K562 (cell line): Measurements from ENCODE around the gene DSC2. TPM values are rescaled to one million over a fixed set of nuclear protein-coding genes. Genes with fewer than 3 reads are reported as not detected.

Source experiments
- ATAC-seq: fragments of 200-7000 bp; cut with Tn5 transposase; 3 replicates; pipeline ENCODE4 v1.9.1; 2020; ENCODE audit warnings: moderate library complexity
- BruUV-seq: library from RNA; stranded (reverse); fragments of 400-500 nt; replicated peaks from 2 replicates; lab custom pipeline; 2021; lab: Mats Ljungman, UMichigan
- CTCF ChIA-PET: fragments of 300-600 bp; formaldehyde crosslinking; extraction: SDS; loops from one replicate; lab custom pipeline; 2021; ENCODE audit warnings: low intra/inter-chr PET ratio; lab: Yijun Ruan, JAX
- POLR2A ChIA-PET: fragments of 300-600, 350-650 bp; sonication (Branson Sonifier 250); formaldehyde crosslinking; extraction: SDS; loops from one replicate; lab custom pipeline; 2021; ENCODE audit warnings: antibody characterized with exemption, inconsistent platforms; lab: Yijun Ruan, JAX
- DNase-seq, 4 experiments: peaks; one replicate each; pipeline versions ENCODE4 v3.0.0 to v3.0.0-alpha.2; 2011 to 2018; ENCODE audit warnings: low spot score in 3 of 4, mixed read lengths in 3 of 4; ENCODE audit errors: extremely low read depth in 1 of 4
- FAIRE-seq: peaks from 2 replicates; lab custom pipeline; 2011; peaks lifted over from hg19 to GRCh38; lab: Jason Lieb, UNC
- H2AFZ ChIP-seq: 2 replicates; pipeline ENCODE4 v1.6.0; 2011; ENCODE audit warnings: low read depth, low read length, control low read depth, inconsistent platforms
- H3K27ac ChIP-seq: fragments of 200-600 bp; 3 replicates; pipeline ENCODE4 v1.8.0; 2011; ENCODE audit warnings: low read depth, mild to moderate bottlenecking, control low read depth, inconsistent platforms, low read length, moderate library complexity, mixed read lengths; ENCODE audit errors: extremely low read depth
- H3K27me3 ChIP-seq, 2 experiments: fragments of 300-600 bp in 1 of 2; 2 replicates in 1 of 2; 3 replicates in 1 of 2; pipeline versions ENCODE4 v1.6.0 to v1.8.0; 2011; ENCODE audit warnings: inconsistent platforms in 2 of 2, low read length in 2 of 2, mild to moderate bottlenecking in 1 of 2, mixed read lengths in 1 of 2, moderate library complexity in 1 of 2; ENCODE audit not compliant: control insufficient read depth in 2 of 2, insufficient read depth in 2 of 2
- H3K36me3 ChIP-seq: fragments of 300-600 bp; 3 replicates; pipeline ENCODE4 v1.8.0; 2011; ENCODE audit warnings: mild to moderate bottlenecking, low read length, inconsistent platforms; ENCODE audit not compliant: control insufficient read depth, insufficient read depth
- H3K4me1 ChIP-seq, 2 experiments: fragments of 200-600 bp in 1 of 2; replicated peaks in 1 of 2; 2 replicates in 1 of 2; 3 replicates in 1 of 2; pipeline versions ENCODE4 v1.5.1 to v1.8.0; 2011; ENCODE audit warnings: inconsistent platforms in 2 of 2, low read length in 2 of 2, mild to moderate bottlenecking in 1 of 2, mixed read lengths in 1 of 2, moderate library complexity in 1 of 2; ENCODE audit not compliant: control insufficient read depth in 2 of 2, insufficient read depth in 2 of 2
- H3K4me2 ChIP-seq: 2 replicates; pipeline ENCODE4 v1.6.1; 2011; ENCODE audit warnings: low read length, control low read depth, inconsistent platforms, mixed read lengths; ENCODE audit not compliant: insufficient read depth
- H3K4me3 ChIP-seq: fragments of 200-600 bp; sonication (generic), shearing (Covaris generic); 2 replicates; pipeline ENCODE4 v1.5.1; 2016; ENCODE audit warnings: control low read depth, inconsistent platforms
- H3K79me2 ChIP-seq: fragments of 200-600 bp; 3 replicates; pipeline ENCODE4 v1.8.0; 2011; ENCODE audit warnings: low read length, inconsistent platforms; ENCODE audit not compliant: control insufficient read depth, insufficient read depth
- H3K9ac ChIP-seq, 2 experiments: 2 replicates each; pipeline versions ENCODE4 v1.6.0 to v1.6.1; 2011; ENCODE audit warnings: low read depth in 2 of 2, low read length in 2 of 2, control low read depth in 1 of 2, inconsistent platforms in 1 of 2, mild to moderate bottlenecking in 1 of 2, mixed read lengths in 1 of 2; ENCODE audit not compliant: insufficient read depth in 1 of 2
- H3K9me1 ChIP-seq: one replicate; pipeline ENCODE4 v1.6.0; 2011; ENCODE audit warnings: inconsistent platforms, mild to moderate bottlenecking, low read length, moderate library complexity; ENCODE audit not compliant: control insufficient read depth, insufficient read depth
- H3K9me3 ChIP-seq: replicated peaks from 2 replicates; pipeline ENCODE4 v1.5.1; 2011; ENCODE audit warnings: low read depth, low read length, inconsistent platforms; ENCODE audit not compliant: control insufficient read depth, insufficient read depth
- H4K20me1 ChIP-seq: replicated peaks from 2 replicates; pipeline ENCODE4 v1.6.1; 2011; ENCODE audit warnings: low read length, inconsistent platforms, mixed read lengths; ENCODE audit not compliant: control insufficient read depth, insufficient read depth
- BACH1 ChIP-seq: fragments of 200-800 bp; sonication (Bioruptor generic); IDR thresholded peaks from 2 replicates; pipeline ENCODE4 v1.6.1; 2016; ENCODE audit warnings: missing genetic modification characterization, missing compliant biosample characterization
- CBX5 ChIP-seq: IDR thresholded peaks from 2 replicates; pipeline ENCODE4 v1.6.1; 2014; ENCODE audit warnings: low read depth, borderline replicate concordance
- CEBPB ChIP-seq: fragments of 450-650 bp; IDR thresholded peaks from 2 replicates; pipeline ENCODE4 v1.6.1; 2016; ENCODE audit warnings: missing genetic modification characterization, missing compliant biosample characterization
- FOSL1 ChIP-seq: fragments of 200-800 bp; sonication (Bioruptor generic); conservative IDR thresholded peaks from 2 replicates; pipeline ENCODE4 v1.6.1; 2016; ENCODE audit warnings: missing genetic modification characterization, missing compliant biosample characterization
- KDM2B ChIP-seq: fragments of 250-450 bp; sonication (Bioruptor Pico); IDR thresholded peaks from 2 replicates; pipeline ENCODE4 v1.8.0; 2021; ENCODE audit warnings: mild to moderate bottlenecking, moderate library complexity
- PHF8 ChIP-seq: fragments of 200-600 bp; sonication (generic); IDR thresholded peaks from 2 replicates; pipeline ENCODE4 v1.6.1; 2012; ENCODE audit warnings: mixed run types, mild to moderate bottlenecking, inconsistent platforms, low read length, moderate library complexity, borderline replicate concordance
- SMAD3 ChIP-seq: fragments of 450-650 bp; formaldehyde crosslinking; conservative IDR thresholded peaks from 2 replicates; pipeline ENCODE4 v1.4.0; 2020; ENCODE audit warnings: mild to moderate bottlenecking
- SNIP1 ChIP-seq: fragments of 450-650 bp; IDR thresholded peaks from 2 replicates; pipeline ENCODE4 v1.7.1; 2017; ENCODE audit warnings: low read depth, mild to moderate bottlenecking
- TAF1 ChIP-seq: IDR thresholded peaks from 2 replicates; pipeline ENCODE4 v1.6.1; 2011; ENCODE audit warnings: mild to moderate bottlenecking, low read length, moderate library complexity; ENCODE audit not compliant: insufficient read depth, control insufficient read depth, severe bottlenecking; ENCODE audit errors: extremely low read depth
- TRIM24 ChIP-seq, 2 experiments: fragments of 450-650 bp; IDR thresholded peaks; 2 replicates each; pipeline ENCODE4 v1.6.1; 2016
- ZNF561 ChIP-seq: fragments of 450-650 bp; formaldehyde crosslinking; conservative IDR thresholded peaks from 2 replicates; pipeline ENCODE4 v1.4.0; 2020; ENCODE audit warnings: mild to moderate bottlenecking, moderate library complexity
- ZNF699 ChIP-seq: fragments of 250-450 bp; sonication (Bioruptor Pico); IDR thresholded peaks from 2 replicates; pipeline ENCODE4 v1.8.0; 2021; ENCODE audit warnings: mild to moderate bottlenecking, moderate library complexity; ENCODE audit not compliant: insufficient replicate concordance
- ZNF780A ChIP-seq: fragments of 250-450 bp; sonication (Bioruptor Pico); IDR thresholded peaks from 2 replicates; pipeline ENCODE4 v1.5.0; 2021; ENCODE audit warnings: mild to moderate bottlenecking
- WGBS: fragments of 100-300 bp; shearing (Covaris generic); methylation state at CpG from one replicate; pipeline ENCODE4 v1.1.6; 2016; ENCODE audit warnings: low coverage, mixed read lengths; ENCODE audit not compliant: insufficient coverage; ENCODE audit errors: missing lambda C conversion rate; 5-methylcytosine and 5-hydroxymethylcytosine counted together
- in situ Hi-C: fragments of 300-500 bp; cut with MboI; formaldehyde crosslinking; loops from 4 replicates; pipeline ENCODE4 v1.15.0; 2018; ENCODE audit warnings: inconsistent platforms, mixed read lengths
- intact Hi-C: fragments of 100-400 bp; cut with micrococcal nuclease; formaldehyde crosslinking; loops from 2 replicates; pipeline ENCODE4 v1.14.2; 2022
- polyA plus RNA-seq, 8 experiments: library from polyadenylated mRNA; depleted of rRNA in 4 of 8; stranded (reverse) in 5 of 8; unstranded in 3 of 8; fragments of >200 nt; fragmentation: Nextera tagmentation in 2 of 8; fragmentation: Illumina TruSeq in 1 of 8; extraction: Ambion mirVana in 2 of 8; extraction: Trizol in 1 of 8; gene quantifications; 2 replicates each; pipeline versions ENCODE4 v1.2.1 to v1.2.3, GENCODE V29; 2011 to 2014; ENCODE audit warnings: inconsistent platforms in 1 of 8, missing spikeins in 1 of 8
- total RNA-seq, 7 experiments: library from RNA; depleted of rRNA in 6 of 7; stranded (reverse); fragments of >200 nt in 6 of 7; fragmentation: Illumina TruSeq in 2 of 7; extraction: Trizol in 2 of 7; gene quantifications; 2 replicates each; pipeline versions ENCODE4 v1.2.1 to v1.2.3, GENCODE V29; 2011 to 2021; ENCODE audit warnings: low replicate concordance in 1 of 7
- TF ChIP-seq, protein P1 (sequence below): fragments of 450-650 bp; formaldehyde crosslinking; IDR thresholded peaks from 2 replicates; pipeline ENCODE4 v1.4.0; 2022; ENCODE audit warnings: mild to moderate bottlenecking, moderate library complexity
- TF ChIP-seq, protein P2 (sequence below): sonication (generic); formaldehyde crosslinking; IDR thresholded peaks from 2 replicates; pipeline ENCODE4 v1.8.0; 2023; ENCODE audit warnings: missing genetic modification reagents, mild to moderate bottlenecking, borderline replicate concordance
- TF ChIP-seq, protein P3 (sequence below): fragments of 250-450 bp; sonication (Bioruptor Pico); IDR thresholded peaks from 2 replicates; pipeline ENCODE4 v1.8.0; 2022; ENCODE audit warnings: inconsistent platforms, mild to moderate bottlenecking, moderate library complexity, borderline replicate concordance

DSC2 gene
- total and polyA plus RNA-seq, 9 of the 15 experiments (the other 6 are each of a cell fraction or from before 2014, with no cell fraction given): 3.8 to 15.3 (median 6.4) TPM

DNA sequence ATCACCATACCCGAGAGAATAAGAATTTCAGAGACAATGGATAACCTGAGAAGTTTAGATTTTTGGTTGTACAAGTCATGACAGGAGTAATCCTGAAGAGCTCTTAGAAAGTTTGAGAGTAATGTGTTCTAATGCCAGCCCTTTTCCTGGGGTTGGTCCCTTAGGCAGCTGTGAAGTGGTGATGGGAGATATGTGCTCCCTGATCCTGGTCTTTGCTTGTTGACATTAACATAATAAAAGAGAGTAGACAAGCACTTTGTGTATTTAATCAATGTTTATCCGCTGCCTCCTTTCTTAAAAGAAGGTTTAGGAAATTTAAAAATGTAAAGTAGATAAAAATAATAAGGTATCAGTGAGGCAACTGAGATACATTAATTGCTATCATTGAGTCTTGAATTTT, 45.9 kb downstream of the DSC2 start:
- Histone ChIP-seq H3K36me3 (no peaks in the 10 kb centered on the region), H3K4me1 (no peaks in the 10 kb centered on the region), H3K9ac (no peak overlapping the region), H3K4me2 (no peak overlapping the region), H3K79me2 (no peaks in the 10 kb centered on the region), H2AFZ (no peak overlapping the region), H3K27ac (no peak overlapping the region), H3K27me3 (no peaks in the 10 kb centered on the region), H4K20me1 (no peaks in the 10 kb centered on the region), H3K9me1 (no peaks in the 10 kb centered on the region), H3K9me3 (no peaks in the 10 kb centered on the region), H3K4me3 (no peak overlapping the region)
- no peak for FAIRE-seq
- in situ Hi-C loops (no loop called here), intact Hi-C loops (no loop called here)
- no peak for DNase-seq
- POLR2A ChIA-PET: no interaction called here
- no peak for ATAC-seq
- CTCF ChIA-PET: no interaction called here
- BruUV-seq: no TSS peak
- WGBS: 0% methylated on average over 2 of the region's 2 CpGs
- TF ChIP-seq BACH1 (tag): no peak
- TF ChIP-seq ZNF699: no peak
- no peak for TF ChIP-seq ZNF780A
- TF ChIP-seq, protein P1, sequence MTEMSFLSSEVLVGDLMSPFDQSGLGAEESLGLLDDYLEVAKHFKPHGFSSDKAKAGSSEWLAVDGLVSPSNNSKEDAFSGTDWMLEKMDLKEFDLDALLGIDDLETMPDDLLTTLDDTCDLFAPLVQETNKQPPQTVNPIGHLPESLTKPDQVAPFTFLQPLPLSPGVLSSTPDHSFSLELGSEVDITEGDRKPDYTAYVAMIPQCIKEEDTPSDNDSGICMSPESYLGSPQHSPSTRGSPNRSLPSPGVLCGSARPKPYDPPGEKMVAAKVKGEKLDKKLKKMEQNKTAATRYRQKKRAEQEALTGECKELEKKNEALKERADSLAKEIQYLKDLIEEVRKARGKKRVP (CRISPR knock-in tag): no peak
- TF ChIP-seq TAF1: no peak
- no peak for TF ChIP-seq KDM2B (CRISPR knock-in tag)
- TF ChIP-seq CBX5: no peak
- TF ChIP-seq FOSL1 (tag): no peak
- TF ChIP-seq TRIM24 (IDR thresholded peaks at IDR 0.05): no peak
- no peak for TF ChIP-seq SNIP1
- no peak for TF ChIP-seq PHF8
- no peak for TF ChIP-seq ZNF561 (CRISPR knock-in tag)
- no peak for TF ChIP-seq SMAD3
- TF ChIP-seq, protein P2, sequence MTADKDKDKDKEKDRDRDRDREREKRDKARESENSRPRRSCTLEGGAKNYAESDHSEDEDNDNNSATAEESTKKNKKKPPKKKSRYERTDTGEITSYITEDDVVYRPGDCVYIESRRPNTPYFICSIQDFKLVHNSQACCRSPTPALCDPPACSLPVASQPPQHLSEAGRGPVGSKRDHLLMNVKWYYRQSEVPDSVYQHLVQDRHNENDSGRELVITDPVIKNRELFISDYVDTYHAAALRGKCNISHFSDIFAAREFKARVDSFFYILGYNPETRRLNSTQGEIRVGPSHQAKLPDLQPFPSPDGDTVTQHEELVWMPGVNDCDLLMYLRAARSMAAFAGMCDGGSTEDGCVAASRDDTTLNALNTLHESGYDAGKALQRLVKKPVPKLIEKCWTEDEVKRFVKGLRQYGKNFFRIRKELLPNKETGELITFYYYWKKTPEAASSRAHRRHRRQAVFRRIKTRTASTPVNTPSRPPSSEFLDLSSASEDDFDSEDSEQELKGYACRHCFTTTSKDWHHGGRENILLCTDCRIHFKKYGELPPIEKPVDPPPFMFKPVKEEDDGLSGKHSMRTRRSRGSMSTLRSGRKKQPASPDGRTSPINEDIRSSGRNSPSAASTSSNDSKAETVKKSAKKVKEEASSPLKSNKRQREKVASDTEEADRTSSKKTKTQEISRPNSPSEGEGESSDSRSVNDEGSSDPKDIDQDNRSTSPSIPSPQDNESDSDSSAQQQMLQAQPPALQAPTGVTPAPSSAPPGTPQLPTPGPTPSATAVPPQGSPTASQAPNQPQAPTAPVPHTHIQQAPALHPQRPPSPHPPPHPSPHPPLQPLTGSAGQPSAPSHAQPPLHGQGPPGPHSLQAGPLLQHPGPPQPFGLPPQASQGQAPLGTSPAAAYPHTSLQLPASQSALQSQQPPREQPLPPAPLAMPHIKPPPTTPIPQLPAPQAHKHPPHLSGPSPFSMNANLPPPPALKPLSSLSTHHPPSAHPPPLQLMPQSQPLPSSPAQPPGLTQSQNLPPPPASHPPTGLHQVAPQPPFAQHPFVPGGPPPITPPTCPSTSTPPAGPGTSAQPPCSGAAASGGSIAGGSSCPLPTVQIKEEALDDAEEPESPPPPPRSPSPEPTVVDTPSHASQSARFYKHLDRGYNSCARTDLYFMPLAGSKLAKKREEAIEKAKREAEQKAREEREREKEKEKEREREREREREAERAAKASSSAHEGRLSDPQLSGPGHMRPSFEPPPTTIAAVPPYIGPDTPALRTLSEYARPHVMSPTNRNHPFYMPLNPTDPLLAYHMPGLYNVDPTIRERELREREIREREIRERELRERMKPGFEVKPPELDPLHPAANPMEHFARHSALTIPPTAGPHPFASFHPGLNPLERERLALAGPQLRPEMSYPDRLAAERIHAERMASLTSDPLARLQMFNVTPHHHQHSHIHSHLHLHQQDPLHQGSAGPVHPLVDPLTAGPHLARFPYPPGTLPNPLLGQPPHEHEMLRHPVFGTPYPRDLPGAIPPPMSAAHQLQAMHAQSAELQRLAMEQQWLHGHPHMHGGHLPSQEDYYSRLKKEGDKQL: no peak
- TF ChIP-seq CEBPB (tag): no peak
- TF ChIP-seq, protein P3, sequence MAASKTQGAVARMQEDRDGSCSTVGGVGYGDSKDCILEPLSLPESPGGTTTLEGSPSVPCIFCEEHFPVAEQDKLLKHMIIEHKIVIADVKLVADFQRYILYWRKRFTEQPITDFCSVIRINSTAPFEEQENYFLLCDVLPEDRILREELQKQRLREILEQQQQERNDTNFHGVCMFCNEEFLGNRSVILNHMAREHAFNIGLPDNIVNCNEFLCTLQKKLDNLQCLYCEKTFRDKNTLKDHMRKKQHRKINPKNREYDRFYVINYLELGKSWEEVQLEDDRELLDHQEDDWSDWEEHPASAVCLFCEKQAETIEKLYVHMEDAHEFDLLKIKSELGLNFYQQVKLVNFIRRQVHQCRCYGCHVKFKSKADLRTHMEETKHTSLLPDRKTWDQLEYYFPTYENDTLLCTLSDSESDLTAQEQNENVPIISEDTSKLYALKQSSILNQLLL (CRISPR knock-in tag): no peak
